Kidney glomerular epithelial cell (primary cell): ENCODE data around the gene ZNRF4.

Experiments used
- DNase-seq: peaks from one replicate; lab custom pipeline; 2025; lab: John Stamatoyannopoulos, UW

Gene ZNRF4

DNA sequence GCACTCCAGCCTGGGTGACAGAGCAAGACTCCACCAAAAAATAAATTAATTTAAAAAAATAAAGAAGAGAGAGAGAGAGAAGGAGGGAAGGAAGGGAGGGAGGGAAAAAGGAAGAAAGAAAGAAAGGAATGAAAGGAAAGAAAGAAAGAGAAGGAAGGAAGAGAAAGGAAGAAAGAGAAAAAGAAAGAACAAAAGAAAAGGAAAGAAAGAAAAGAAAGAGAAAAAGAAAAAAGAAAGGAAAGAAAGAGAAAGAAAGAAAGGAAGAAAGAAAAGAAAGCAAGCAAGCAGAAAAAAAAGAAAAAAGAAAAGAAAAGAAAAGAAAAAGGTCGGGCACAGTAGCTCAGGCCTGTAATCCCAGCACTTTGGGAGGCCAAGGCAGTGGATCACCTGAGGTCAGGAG, 14.9 kb upstream of the ZNRF4 start:
- DNase-seq: no peak

DNA sequence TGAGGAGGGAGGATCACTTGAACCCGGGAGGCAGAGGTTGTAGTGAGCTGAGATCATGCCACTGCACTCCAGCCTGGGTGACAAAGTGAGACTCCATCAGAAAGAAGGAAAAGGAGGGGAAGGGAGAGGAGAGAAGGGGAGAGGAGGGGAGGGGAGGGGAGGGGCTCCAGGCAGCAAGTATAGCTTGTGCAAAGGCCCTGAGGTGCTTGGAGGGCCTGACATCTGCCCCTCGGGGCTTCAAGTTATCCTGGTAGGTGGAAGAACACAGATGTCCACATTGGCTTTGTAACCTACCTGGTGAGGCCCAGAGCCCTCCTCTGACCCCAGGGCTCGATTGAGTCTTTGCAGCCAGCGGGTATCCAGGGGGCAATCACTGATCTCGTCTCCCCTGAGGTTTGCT, 11.5 kb upstream of the ZNRF4 start:
- no peak for DNase-seq

DNA sequence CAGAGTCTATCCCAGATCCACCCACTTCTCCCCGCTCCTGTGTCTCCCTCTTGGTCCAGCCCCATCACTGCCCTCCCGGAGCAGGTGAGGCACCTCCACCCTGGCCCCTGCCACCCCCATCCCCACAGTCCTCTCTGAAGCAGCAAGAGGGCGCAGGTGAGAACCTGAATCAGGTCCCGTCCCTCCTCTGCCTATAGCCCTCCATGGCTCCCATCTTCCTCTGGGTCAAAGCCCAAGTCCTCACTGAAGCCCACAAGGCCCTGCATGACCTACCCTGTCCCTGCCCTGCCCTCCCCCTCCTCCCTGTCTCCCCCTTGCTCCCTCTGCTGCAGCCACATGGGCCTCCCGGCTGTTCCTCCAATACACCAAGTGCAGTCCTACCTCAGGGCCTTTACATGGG, 10.8 kb upstream of the ZNRF4 start:
- no peak for DNase-seq

DNA sequence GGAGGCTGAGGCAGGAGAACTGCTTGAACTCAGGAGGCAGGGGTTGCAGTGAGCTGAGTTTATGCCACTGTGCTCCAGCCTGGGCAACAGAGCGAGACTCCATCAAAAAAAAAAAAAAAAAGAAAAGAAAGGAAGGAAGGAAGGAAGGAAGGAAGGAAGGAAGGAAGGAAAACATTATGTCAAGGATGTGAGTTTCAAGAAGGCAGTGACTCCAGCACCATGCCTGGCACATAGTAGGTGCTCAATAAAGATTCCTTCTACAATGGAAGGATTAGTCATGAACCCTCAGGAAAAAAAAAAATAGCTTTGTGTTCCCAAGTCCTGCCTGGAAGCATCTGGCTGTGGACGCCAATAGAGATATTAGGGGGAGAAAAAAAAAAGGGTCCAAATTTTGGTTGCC, 10.1 kb upstream of the ZNRF4 start:
- no peak for DNase-seq

DNA sequence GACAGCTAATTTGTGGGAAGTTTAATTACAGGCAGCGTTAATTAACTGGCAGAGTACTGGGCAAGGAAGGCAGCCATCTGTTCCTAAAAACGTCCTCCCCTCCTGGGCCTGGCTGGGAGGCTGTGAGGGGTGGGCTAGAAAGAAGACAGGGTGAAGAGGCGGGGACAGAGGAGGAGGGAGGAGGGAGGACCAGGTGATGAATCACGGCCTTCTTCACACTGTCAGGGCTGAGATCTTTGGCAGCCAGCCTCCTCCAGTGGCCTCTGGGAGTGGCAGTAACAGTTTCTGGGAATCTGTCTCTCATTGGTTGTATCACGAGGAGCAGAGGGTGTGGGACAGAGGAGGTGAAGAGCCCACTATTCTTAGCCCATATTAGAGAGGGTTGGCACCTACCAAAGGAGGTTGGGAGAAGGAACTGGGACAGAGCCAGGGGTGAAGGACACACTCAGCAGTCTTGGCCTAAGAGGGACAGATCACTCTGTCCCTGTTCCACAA, 9.6 kb upstream of the ZNRF4 start:
- DNase-seq: no peak

DNA sequence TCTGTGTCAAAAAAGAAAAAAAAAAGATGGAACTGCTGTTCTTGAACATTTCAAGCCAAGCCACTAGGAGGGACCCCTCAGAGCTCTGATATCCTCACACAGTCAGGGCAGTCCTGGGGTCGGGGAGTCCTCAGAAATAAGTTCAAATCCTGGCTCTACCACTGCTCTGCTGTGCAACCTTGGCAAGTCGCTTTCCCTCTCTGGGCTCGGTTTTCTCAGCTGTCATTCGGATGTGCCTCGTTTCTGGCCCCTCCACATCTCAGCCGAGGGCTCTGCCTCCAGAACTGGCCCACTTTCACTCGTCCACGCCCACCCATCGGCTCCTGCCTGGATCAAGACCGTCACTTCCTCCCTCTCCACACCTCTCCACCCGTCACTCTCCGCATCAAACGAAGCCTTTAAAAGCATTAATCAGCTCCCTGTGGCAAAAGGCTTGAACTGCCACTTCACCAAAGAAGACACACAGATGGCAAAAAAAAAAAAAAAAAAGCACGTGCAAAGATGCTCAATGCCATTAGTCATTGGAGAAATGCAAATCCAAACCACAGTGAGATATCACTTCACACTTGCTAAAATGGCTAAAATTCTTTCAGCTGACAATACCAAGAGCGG, 7.4 kb upstream of the ZNRF4 start:
- DNase-seq: no peak

DNA sequence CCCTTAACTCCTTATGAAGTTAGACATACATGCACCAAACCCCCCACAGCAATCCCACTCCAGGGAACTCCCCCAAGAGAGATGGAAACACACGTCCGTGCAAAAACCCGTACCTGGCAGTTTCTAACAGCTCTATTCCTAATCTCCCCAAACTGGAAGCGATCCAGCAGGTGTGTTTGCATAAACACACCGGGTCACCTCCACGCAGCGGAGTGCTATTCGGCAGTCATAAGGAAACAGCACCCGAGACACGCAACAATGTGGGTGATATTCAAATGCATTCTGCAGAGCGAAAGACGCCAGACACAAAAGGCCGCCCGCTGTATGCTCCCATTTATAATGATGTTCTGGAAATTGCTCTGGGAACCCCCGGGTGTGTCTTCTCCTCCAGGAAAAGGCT, 6.8 kb upstream of the ZNRF4 start:
- DNase-seq: no peak

DNA sequence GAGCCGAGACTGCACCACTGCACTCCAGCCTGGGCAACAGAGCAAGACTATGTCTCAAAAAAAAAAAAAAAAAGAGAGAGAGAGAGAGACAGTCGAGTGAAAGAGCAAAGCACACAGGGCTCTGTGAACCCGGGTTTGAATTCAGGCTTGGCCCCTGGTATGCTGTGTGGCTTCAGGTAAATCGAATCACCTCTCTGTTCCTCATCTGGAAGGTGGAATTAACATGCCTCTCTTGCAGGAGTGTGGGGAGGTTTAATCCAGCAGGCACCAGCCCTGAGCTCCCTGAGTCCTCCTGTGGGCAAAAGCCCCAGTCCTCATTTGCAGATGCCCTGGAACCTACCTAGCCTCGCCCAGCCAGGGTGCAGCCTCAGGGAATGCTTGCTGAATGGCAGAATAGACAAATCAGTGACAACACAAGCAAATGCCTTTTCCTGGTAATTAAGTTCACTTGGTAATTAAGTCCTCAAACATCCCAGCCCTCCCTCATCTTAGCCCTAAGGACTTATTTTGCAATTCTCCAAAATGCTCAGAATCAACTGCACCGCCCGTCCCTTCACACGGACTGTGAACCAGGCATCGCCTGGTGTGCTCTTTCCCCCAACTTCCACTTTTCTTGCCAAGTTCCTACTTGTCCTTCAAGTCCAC, 4.6 kb upstream of the ZNRF4 start:
- DNase-seq: no peak

DNA sequence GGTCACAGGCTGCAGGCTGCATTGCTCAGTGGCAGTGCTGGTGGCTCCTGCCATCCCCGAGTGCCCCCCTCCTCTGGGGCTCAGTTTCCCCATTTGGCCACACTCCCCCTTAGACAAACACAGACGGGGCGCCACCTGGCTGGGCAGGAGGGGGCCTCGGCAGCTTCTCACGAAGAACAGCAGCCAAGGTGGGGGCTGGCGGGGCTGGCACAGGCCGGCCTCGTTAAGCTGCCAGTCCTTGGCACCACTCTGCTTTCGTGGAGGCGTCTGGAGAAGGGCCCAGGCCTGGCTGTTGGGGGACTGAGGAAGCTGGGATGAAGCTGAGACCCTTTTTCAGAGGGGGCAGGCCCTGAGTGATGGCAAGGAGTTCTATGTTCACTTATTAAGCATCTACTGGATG, 3.7 kb upstream of the ZNRF4 start:
- no peak for DNase-seq

DNA sequence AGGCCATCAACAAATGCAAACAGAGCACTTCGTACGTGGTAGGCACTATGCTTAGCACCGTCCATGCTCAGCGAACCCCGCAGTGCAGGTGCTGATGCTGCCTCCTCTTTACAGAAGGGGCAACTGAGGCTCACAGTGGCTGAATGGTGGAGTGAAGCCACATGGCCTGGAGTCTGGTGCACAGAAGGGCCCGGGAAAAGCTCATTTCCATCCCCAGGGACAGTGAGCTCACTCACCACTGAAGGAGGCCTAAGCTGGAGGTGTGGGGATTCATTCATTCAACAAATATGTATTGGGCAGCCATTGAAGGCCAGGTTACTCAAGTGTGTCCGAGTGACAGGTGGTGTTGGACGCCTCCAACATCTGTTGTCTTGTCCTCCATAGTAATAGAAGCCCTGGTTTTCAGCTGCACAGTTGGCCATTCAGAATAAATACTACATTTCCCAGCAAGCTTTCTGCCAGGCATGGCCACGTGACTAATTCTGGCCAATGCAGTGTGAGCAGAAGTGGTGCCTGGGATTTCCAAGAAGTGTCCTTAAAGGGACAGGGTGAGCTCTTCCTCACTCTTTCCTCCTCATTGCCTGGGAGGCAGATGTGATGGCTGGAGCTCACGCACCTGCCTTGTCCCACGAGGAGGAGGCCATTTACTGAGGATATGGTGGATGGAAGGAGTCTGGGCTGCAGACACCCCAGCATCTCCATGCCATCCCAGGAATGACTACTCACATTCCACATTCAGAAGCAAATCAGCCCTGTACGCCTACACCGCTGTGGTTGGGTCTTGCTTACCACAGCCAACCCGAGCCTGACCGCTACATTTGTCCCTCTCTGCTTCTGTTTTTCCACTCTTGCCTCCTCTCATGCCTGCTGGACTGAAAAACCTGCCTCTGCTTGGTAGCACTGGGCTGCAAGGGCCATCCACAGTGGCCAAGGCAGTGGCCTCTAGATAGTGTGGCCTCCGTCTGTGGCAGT, 2.3 kb upstream of the ZNRF4 start:
- DNase-seq: no peak

DNA sequence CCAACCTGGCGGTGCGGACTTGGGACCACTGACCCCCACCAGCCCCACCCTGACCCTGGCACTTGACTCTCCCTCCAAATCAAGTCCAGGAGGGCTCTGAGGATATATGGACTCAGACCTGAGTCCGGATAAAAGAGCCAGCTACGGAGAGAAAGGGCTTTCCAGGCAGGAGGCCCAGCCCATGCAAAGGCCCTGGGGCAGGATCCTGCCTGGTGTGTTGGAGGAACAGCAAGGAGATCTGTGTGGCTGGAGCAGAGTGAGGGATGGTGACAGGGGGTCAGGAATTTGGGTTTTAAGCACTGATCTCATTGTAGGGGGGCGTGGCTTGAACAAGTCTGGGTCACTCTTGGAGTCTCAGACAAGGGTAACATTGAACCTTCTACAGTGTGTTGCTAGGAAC, 474 bp upstream of the ZNRF4 start:
- DNase-seq: no peak

DNA sequence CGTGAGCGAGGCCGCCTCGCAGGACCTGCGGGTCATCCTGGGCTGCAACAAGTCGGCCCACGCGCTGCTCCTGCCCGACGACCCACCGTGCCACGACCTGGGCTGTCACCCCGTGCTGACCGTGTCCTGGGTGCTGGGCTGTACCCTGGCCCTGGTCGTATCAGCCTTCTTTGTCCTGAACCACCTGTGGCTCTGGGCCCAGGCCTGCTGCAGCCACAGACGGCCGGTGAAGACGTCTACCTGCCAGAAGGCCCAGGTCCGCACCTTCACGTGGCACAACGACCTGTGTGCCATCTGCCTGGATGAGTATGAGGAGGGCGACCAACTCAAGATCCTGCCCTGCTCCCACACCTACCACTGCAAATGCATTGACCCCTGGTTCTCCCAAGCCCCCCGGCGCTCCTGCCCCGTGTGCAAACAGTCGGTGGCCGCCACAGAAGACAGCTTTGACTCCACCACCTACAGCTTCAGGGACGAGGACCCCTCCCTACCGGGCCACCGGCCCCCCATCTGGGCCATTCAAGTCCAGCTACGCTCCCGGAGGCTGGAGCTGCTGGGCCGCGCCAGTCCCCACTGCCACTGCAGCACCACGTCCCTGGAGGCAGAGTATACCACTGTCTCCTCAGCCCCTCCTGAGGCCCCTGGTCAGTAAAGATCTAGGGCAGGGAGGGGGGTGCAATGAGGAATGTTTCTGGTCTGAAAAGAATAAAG, 1.1 kb downstream of the ZNRF4 start:
- DNase-seq: no peak

DNA sequence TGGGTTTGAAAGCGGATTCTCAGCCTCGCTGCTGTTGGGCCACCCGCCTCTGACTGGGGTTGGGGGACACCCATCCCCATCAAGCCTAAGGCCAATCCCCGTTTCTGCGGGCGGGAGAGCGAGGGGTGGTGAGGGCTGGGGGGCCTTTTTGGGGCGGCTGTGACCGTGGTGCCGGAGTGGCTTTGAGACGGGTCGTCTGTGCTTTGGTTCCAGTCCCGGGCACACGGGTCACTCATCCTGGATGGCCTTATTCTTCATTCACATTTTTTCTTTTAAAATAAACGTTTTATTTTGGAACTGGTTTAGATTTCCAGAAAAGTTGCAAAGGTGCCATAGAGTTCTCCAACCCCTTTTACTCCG, 1.6 kb downstream of the ZNRF4 start:
- DNase-seq: no peak

DNA sequence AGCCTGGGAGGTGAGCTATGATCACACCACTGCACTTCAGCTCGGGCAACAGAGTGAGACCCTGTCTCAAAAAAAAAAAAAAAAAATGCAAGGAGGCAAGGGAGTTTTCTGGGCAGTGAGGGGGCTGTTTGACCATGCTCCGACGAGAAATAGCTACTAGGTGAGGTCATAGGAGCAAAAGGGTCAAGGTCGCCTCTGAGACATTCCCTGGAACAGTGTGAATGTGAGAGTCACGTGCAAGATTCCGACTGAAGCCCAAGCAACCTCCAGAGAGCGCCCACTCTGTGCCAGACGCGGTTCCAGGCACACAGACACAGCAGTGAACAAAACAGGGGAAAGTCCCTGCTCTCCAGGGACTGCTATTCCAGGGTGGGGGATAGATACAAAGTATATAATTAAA, 2.5 kb downstream of the ZNRF4 start:
- DNase-seq: no peak

DNA sequence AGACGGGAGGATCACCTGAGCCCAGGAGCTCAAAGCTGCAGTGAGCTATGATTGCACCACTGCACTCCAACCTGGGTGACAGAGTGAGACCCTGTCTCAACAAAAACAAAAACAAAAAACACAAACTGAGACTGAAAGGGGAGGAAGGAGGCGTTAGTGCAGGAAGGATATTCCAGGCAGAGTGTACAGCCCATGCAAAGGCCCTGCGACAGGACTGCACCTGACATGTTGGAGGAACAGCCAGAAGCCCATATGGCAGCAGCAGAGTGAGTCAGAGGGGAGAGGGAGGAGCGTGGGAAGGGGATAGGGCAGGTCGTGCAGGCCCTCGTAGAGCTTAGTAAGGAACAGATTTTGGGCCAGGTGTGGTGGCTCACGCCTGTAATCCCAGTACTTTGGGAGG, 3.2 kb downstream of the ZNRF4 start:
- DNase-seq: no peak

DNA sequence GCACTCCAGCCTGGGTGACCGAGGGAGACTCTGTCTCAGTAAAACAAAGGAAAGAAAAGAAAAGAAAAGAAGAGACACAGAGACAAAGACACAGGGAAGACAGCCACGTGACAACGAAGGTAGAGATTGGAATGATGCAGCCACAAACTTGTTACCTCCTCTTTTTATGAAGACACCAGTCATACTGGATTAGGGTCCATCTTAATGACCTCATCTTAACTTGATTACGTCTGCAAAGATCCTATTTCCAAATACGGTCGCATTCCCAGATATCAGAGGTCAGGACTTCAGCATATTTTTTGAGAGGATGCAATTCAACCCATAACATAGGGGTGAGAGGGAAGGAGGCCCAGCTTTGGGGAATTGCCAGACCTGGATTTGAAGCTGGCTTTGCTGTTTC, 4.1 kb downstream of the ZNRF4 start:
- no peak for DNase-seq

DNA sequence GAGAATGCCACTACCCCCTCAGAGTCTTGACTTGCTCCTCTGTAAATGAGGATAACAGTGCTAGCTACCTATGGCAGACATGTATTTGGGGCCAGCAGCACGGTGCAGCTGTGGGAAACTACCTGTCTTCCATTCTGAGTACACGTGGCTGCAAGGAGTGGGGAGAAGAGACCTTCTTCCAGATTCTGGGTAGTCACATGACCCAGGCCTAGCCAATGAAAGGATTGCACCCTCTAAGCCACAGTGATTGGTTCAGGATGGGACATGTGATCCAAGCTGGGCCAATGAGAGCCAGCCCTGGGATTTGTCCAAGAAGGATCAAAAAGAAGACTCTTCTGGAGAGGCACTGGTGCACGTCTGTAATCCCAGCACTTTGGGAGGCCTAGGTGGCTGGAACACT, 5.5 kb downstream of the ZNRF4 start:
- no peak for DNase-seq

DNA sequence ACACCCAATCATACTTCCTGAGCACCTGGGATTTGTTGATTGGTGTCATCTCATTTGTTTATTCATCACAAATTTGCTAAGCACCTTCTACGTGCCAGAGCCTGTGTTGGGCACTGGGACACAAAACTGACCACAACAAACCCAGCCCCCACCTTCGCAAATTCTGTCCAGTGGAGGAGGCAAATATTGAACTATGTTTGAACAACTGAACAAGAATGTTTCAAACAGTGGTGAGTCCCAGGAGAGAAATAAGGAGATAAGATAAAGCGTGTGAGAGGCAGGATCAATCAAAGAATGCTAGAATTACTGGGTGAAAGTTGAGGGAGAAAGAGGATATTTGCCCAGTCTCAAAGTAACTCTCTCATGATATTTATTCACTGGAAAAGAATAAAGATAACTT, 8.7 kb downstream of the ZNRF4 start:
- no peak for DNase-seq

DNA sequence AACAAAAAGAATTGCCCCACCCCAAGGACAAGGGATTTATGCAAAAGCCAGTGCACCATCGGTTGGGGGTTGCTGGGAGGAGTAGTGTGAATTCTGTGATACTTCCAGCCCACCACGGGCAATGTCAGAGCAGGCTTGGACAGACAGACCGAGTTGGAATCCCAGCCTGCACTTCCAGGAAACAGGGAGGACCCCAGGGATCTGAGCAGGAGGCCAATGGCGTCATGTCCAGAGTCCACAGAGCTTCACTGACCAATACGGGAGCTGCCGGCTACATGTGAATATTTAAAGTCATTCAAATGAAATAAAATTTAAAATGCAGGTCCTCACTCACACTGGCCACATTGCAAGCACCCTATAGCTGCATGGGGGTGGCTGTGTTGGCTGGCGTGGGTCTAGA, 10.9 kb downstream of the ZNRF4 start:
- no peak for DNase-seq

DNA sequence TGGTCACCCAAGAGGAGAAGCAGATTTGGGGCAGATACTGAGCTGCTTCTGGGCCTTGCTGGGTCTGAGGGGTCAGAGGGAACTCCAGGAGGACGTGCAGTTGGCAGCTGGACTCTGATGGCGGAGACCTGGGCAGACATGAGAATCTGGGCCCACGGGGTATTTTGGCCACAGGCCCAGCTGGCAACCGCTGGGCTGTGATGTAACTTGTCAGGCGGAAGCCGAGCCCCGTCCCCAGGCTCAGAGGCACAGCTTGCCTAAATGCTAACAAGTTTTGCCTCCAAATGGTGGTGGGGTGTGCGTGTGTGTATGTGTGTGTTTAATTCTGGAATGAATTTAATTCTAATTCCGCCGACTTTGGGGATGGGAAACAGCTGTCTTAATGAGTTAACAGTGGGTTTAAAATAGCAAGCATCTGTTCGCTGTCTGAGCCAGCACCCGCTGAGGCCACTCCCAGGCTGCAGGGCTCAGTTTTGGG, 11.6 kb downstream of the ZNRF4 start:
- no peak for DNase-seq

DNA sequence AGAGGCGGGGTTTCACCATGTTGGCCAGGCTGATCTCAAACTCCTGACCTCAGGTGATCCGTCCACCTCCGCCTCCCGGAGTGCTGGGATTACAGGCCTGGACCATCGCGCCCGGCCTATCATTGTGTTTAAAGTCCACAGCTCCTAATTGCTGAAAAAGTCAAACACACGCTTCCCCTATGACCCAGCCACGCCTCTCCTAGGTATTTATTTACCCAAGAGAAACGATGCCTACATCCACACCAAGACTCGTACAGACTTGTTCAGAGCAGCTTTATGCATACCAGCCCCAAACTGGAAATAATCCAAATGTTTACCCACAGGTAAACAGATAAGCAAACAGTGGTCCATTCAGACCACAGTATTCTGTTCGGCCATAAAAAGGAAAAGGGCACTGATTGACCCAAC, 15.1 kb downstream of the ZNRF4 start:
- DNase-seq: no peak

DNA sequence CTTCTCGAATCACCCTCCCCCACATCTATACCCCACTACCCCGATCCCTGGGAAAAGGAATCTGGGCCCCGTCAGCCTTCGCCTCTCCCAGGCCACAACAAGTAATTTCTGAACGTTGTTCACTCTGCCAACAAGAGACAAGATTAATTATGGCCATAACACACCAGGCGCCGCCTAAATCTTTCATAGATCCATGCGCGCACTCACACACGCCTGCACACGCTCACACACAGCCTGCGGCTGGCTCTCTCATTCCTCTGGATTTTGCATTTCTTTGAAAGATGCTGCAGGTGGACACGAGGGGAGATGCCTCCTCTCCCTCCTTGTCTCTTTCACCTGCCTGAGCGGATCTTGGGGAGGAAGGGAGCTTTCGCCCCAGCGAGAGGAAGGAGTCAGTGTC, 17.1 kb downstream of the ZNRF4 start:
- DNase-seq: no peak
